H1 (cell line): ENCODE results near the gene GSTM2. TPM values are rescaled to one million over a fixed set of nuclear protein-coding genes. Genes with fewer than 3 reads are reported as not detected.

ENCODE experiments used
- CTCF ChIA-PET: fragments of 300-600 bp; sonication (Branson Sonifier 250); formaldehyde crosslinking; loops from one replicate; lab custom pipeline; 2021; ENCODE audit not compliant: partially characterized antibody; lab: Charles Lee
- POLR2A ChIA-PET: fragments of 300-600 bp; sonication (Branson Sonifier 250); formaldehyde crosslinking; loops from one replicate; lab custom pipeline; 2021; ENCODE audit warnings: inconsistent platforms; ENCODE audit not compliant: partially characterized antibody; lab: Charles Lee
- DNase-seq, 2 experiments: peaks; one replicate each; pipeline versions ENCODE4 v3.0.0 to v3.0.0-alpha.2; 2010 to 2022; ENCODE audit warnings: low spot score in 2 of 2, low read depth in 1 of 2, mixed read lengths in 1 of 2
- FAIRE-seq: peaks from 2 replicates; lab custom pipeline; 2011; peaks lifted over from hg19 to GRCh38; lab: Jason Lieb, UNC
- H2AFZ ChIP-seq: 2 replicates; pipeline ENCODE4 v1.8.1; 2012; ENCODE audit warnings: low read length, inconsistent platforms
- H2AK5ac ChIP-seq: 2 replicates; pipeline ENCODE4 v1.6.1; 2013; ENCODE audit warnings: low read depth, low read length
- H2BK120ac ChIP-seq: replicated peaks from 2 replicates; pipeline ENCODE3; 2013; ENCODE audit warnings: low read depth, low read length, inconsistent platforms
- H2BK12ac ChIP-seq: 2 replicates; pipeline ENCODE4 v1.6.1; 2013; ENCODE audit warnings: low read depth, low read length
- H2BK15ac ChIP-seq: 2 replicates; pipeline ENCODE4 v1.6.1; 2013; ENCODE audit warnings: low read length
- H2BK20ac ChIP-seq: 2 replicates; pipeline ENCODE4 v1.6.1; 2013; ENCODE audit warnings: low read length
- H2BK5ac ChIP-seq: 2 replicates; pipeline ENCODE4 v1.6.1; 2013; ENCODE audit warnings: low read depth, low read length
- H3K14ac ChIP-seq: 2 replicates; pipeline ENCODE4 v1.6.1; 2013; ENCODE audit warnings: inconsistent platforms; ENCODE audit not compliant: insufficient read length
- H3K18ac ChIP-seq: 2 replicates; pipeline ENCODE4 v1.6.1; 2013; ENCODE audit warnings: low read length; ENCODE audit errors: extremely low read depth
- H3K23ac ChIP-seq: 2 replicates; pipeline ENCODE4 v1.6.1; 2013; ENCODE audit warnings: inconsistent platforms; ENCODE audit not compliant: insufficient read length
- H3K23me2 ChIP-seq: 2 replicates; pipeline ENCODE4 v1.6.1; 2013; ENCODE audit warnings: low read depth, low read length
- H3K27ac ChIP-seq: 2 replicates; pipeline ENCODE4 v1.6.1; 2011; ENCODE audit warnings: low read depth, low read length, inconsistent platforms
- H3K27me3 ChIP-seq, 4 experiments: replicated peaks in 1 of 4; 1 replicate in 1 of 4; 2 replicates in 3 of 4; pipeline versions ENCODE4 v1.6.1 to v1.8.1; 2011 to 2013; ENCODE audit warnings: low read length in 3 of 4, mild to moderate bottlenecking in 3 of 4, inconsistent platforms in 2 of 4, mixed read lengths in 2 of 4, moderate library complexity in 1 of 4; ENCODE audit not compliant: control insufficient read depth in 3 of 4, insufficient read depth in 3 of 4; ENCODE audit errors: extremely low read depth in 1 of 4
- H3K36me3 ChIP-seq, 4 experiments: 2 replicates each; pipeline versions ENCODE4 v1.6.1 to v1.8.1; 2011 to 2013; ENCODE audit warnings: mild to moderate bottlenecking in 4 of 4, low read length in 3 of 4, moderate library complexity in 2 of 4, control low read depth in 1 of 4, inconsistent platforms in 1 of 4; ENCODE audit not compliant: insufficient read depth in 4 of 4, control insufficient read depth in 2 of 4
- H3K4ac ChIP-seq: replicated peaks from 2 replicates; pipeline ENCODE3; 2013; ENCODE audit warnings: low read length, low read depth, mixed read lengths, inconsistent platforms; ENCODE audit not compliant: insufficient read length
- H3K4me1 ChIP-seq, 4 experiments: replicated peaks in 1 of 4; 1 replicate in 1 of 4; 2 replicates in 3 of 4; pipeline versions ENCODE4 v1.6.1 to v1.8.1; 2011 to 2013; ENCODE audit warnings: low read length in 3 of 4, inconsistent platforms in 2 of 4, mixed read lengths in 1 of 4; ENCODE audit not compliant: insufficient read depth in 4 of 4, control insufficient read depth in 3 of 4
- H3K4me2 ChIP-seq, 2 experiments: 2 replicates each; pipeline versions ENCODE4 v1.6.1 to v1.8.1; 2011 to 2013; ENCODE audit warnings: low read depth in 2 of 2, low read length in 2 of 2, control low read depth in 1 of 2, inconsistent platforms in 1 of 2, mild to moderate bottlenecking in 1 of 2; ENCODE audit not compliant: insufficient read depth in 1 of 2
- H3K4me3 ChIP-seq, 4 experiments: fragments of 200-600, 300-600 bp in 1 of 4; sonication (generic), shearing (Covaris generic), sonication (Bioruptor Twin) in 1 of 4; 2 replicates each; pipeline versions ENCODE4 v1.5.1 to v1.8.1; 2011 to 2016; ENCODE audit warnings: low read length in 4 of 4, low read depth in 3 of 4, control low read depth in 2 of 4, inconsistent platforms in 2 of 4, mild to moderate bottlenecking in 2 of 4, mixed read lengths in 1 of 4, moderate library complexity in 1 of 4; ENCODE audit not compliant: insufficient read depth in 2 of 4; ENCODE audit errors: extremely low read depth in 1 of 4
- H3K56ac ChIP-seq: replicated peaks from 2 replicates; pipeline ENCODE3; 2013; ENCODE audit warnings: low read depth, mild to moderate bottlenecking, mixed read lengths, low read length, inconsistent platforms; ENCODE audit not compliant: insufficient read length
- H3K79me1 ChIP-seq: 2 replicates; pipeline ENCODE4 v1.6.1; 2013; ENCODE audit warnings: low read depth, low read length, control low read depth
- H3K79me2 ChIP-seq, 2 experiments: 2 replicates each; pipeline versions ENCODE4 v1.6.1 to v1.8.1; 2012 to 2013; ENCODE audit warnings: low read length in 2 of 2, mild to moderate bottlenecking in 2 of 2, inconsistent platforms in 1 of 2; ENCODE audit not compliant: insufficient read depth in 2 of 2, control insufficient read depth in 1 of 2
- H3K9ac ChIP-seq, 4 experiments: replicated peaks in 1 of 4; 1 replicate in 1 of 4; 2 replicates in 3 of 4; pipeline versions ENCODE4 v1.6.1 to v1.8.1; 2011 to 2013; ENCODE audit warnings: low read depth in 3 of 4, low read length in 3 of 4, control low read depth in 2 of 4, mild to moderate bottlenecking in 2 of 4, moderate library complexity in 2 of 4, inconsistent platforms in 1 of 4; ENCODE audit errors: extremely low read depth in 1 of 4
- H3K9me3 ChIP-seq, 2 experiments: 2 replicates each; pipeline versions ENCODE4 v1.6.1 to v1.8.1; 2012 to 2013; ENCODE audit warnings: mild to moderate bottlenecking in 2 of 2, moderate library complexity in 2 of 2, control low read depth in 1 of 2, inconsistent platforms in 1 of 2, low read depth in 1 of 2, low read length in 1 of 2, mixed read lengths in 1 of 2; ENCODE audit not compliant: insufficient read depth in 2 of 2
- H4K20me1 ChIP-seq, 2 experiments: replicated peaks in 1 of 2; 2 replicates each; pipeline versions ENCODE3 to v1.8.1; 2011 to 2013; ENCODE audit warnings: inconsistent platforms in 2 of 2, low read length in 2 of 2, mild to moderate bottlenecking in 1 of 2; ENCODE audit not compliant: insufficient read depth in 2 of 2, control insufficient read depth in 1 of 2
- H4K5ac ChIP-seq: 2 replicates; pipeline ENCODE4 v1.6.1; 2013; ENCODE audit warnings: low read length, low read depth, mixed read lengths, inconsistent platforms; ENCODE audit not compliant: insufficient read length
- H4K8ac ChIP-seq: 2 replicates; pipeline ENCODE4 v1.8.0; 2013; ENCODE audit warnings: mild to moderate bottlenecking, moderate library complexity, low read length, inconsistent platforms; ENCODE audit not compliant: insufficient read depth; ENCODE audit errors: extremely low read depth
- H4K91ac ChIP-seq: replicated peaks from 2 replicates; pipeline ENCODE3; 2013; ENCODE audit warnings: low read length, mixed read lengths, inconsistent platforms; ENCODE audit not compliant: insufficient read length
- CBX8 ChIP-seq: fragments of 300-800, 300-1000 bp; sonication (generic); IDR thresholded peaks from 2 replicates; pipeline ENCODE4 v1.7.1; 2016; ENCODE audit warnings: low read depth, low read length, borderline replicate concordance
- CEBPB ChIP-seq: IDR thresholded peaks from 2 replicates; pipeline ENCODE4 v1.6.1; 2012; ENCODE audit warnings: low read depth, low read length
- EGR1 ChIP-seq: IDR thresholded peaks from 2 replicates; pipeline ENCODE4 v1.6.1; 2011; ENCODE audit warnings: low read depth, low read length, borderline replicate concordance
- JUN ChIP-seq: IDR thresholded peaks from 2 replicates; pipeline ENCODE4 v1.6.1; 2011; ENCODE audit warnings: low read depth, mild to moderate bottlenecking, improper control_type of control experiment, low read length
- KDM1A ChIP-seq: fragments of 200-600, 300-600 bp; sonication (generic); IDR thresholded peaks from 2 replicates; pipeline ENCODE4 v1.7.1; 2016; ENCODE audit warnings: mild to moderate bottlenecking, low read length, borderline replicate concordance
- SP4 ChIP-seq: IDR thresholded peaks from 2 replicates; pipeline ENCODE4 v1.6.1; 2012; ENCODE audit warnings: low read length, inconsistent platforms
- TAF7 ChIP-seq: optimal IDR thresholded peaks from 2 replicates; pipeline ENCODE3; 2011; ENCODE audit warnings: low read depth, mild to moderate bottlenecking, inconsistent platforms, low read length, moderate library complexity, borderline replicate concordance
- TEAD4 ChIP-seq: IDR thresholded peaks from 2 replicates; pipeline ENCODE4 v1.6.1; 2012; ENCODE audit warnings: low read depth, low read length, inconsistent platforms, mixed read lengths
- WGBS, 2 experiments: shearing (Covaris generic) in 1 of 2; methylation state at CpG; one replicate each; pipeline versions ENCODE4 v1.1.6 to v1.1.7; 2013 to 2015; ENCODE audit warnings: low lambda C conversion rate in 2 of 2, mixed read lengths in 2 of 2, inconsistent platforms in 1 of 2, low coverage in 1 of 2, missing lambda C conversion rate in 1 of 2; ENCODE audit not compliant: insufficient replicate concordance in 2 of 2, insufficient coverage in 1 of 2, insufficient read length in 1 of 2; ENCODE audit errors: extremely low coverage in 1 of 2, missing lambda C conversion rate in 1 of 2; 5-methylcytosine and 5-hydroxymethylcytosine counted together
- polyA plus RNA-seq, 7 experiments: library from polyadenylated mRNA; depleted of rRNA in 3 of 7; stranded (reverse) in 5 of 7; unstranded in 2 of 7; fragments of >200 nt in 5 of 7; fragments of 200-250 nt in 2 of 7; gene quantifications; 1 replicate in 5 of 7; 2 replicates in 1 of 7; 4 replicates in 1 of 7; pipeline versions ENCODE4 v1.2.1 to v1.2.3, GENCODE V29; 2011 to 2013; ENCODE audit warnings: missing spikeins in 2 of 7, mixed read lengths in 2 of 7
- total RNA-seq: library from RNA; stranded (reverse); fragmentation: NEBNext Ultra II Directional; extraction: Animal tissue kit (Norgen Biotek cat#: 25700); gene quantifications from 2 replicates; pipeline ENCODE4 v1.2.1, GENCODE V29; 2021
- TF ChIP-seq, protein P1 (sequence below), 3 experiments: IDR thresholded peaks; 1 replicate in 2 of 3; 2 replicates in 1 of 3; pipeline versions ENCODE4 v1.5.1 to v1.6.1; 2011; ENCODE audit warnings: low read length in 3 of 3, mild to moderate bottlenecking in 3 of 3, inconsistent platforms in 2 of 3, low read depth in 1 of 3, moderate library complexity in 1 of 3; ENCODE audit not compliant: insufficient read depth in 1 of 3; ENCODE audit errors: control extremely low read depth in 1 of 3
- TF ChIP-seq, protein P2 (sequence below): IDR thresholded peaks from 2 replicates; pipeline ENCODE4 v1.6.1; 2012; ENCODE audit warnings: low read length, inconsistent platforms

Gene GSTM2
- total and polyA plus RNA-seq, 2 of the 8 experiments (the other 6 are each of a cell fraction or from before 2014, with no cell fraction given): 9.6 to 23.1 TPM

DNA sequence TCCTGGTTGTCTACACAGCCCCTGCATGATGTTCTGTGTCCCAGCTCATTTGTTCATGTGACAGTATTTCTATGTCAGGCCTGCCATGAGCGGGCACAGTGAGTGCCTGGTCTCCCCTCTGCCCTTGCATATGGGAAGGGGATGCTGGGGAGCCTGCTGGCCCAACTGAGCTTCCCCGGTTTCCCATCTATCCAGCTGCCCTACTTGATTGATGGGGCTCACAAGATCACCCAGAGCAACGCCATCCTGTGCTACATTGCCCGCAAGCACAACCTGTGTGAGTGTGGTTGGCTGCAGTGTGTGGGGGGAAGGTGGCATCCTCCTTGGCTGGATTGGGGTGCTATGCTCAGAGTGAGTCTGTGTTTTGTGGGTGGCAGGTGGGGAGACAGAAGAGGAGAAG, 10.5 kb upstream of the GSTM2 start:
- peaks cover 0 to 5% (median 4%) of the 10 kb centered on the region in 4 experiments; a peak in 6 of 7 replicates for H3K27me3 ChIP-seq
- no peak overlapping the region for H2AK5ac ChIP-seq
- 0 out of 7 replicates have a peak, but pooled peaks cover 0 to 3% (median 0%) of the 10 kb centered on the region in 4 experiments for H3K4me1 ChIP-seq
- H4K5ac ChIP-seq: no peak overlapping the region
- DNase-seq (no peak), FAIRE-seq (no peak)
- H3K4ac ChIP-seq: no peak overlapping the region
- no peak overlapping the region for H3K4me2 ChIP-seq
- no peak overlapping the region for H3K56ac ChIP-seq
- no peaks in the 10 kb centered on the region for H3K9me3 ChIP-seq
- no peak overlapping the region for H2BK5ac ChIP-seq
- no peak overlapping the region for H4K8ac ChIP-seq
- H3K14ac ChIP-seq: no peak overlapping the region
- WGBS, 2 experiments: 88% methylated on average over 2 of the region's 4 CpGs; no CpG with 5 or more reads in 1 of the 2 experiments
- no peak overlapping the region for H4K91ac ChIP-seq
- POLR2A ChIA-PET: interaction anchor here (1.1 kb wide), 1 partner anchor 40 kb away, joined by 3 read pairs; no protein-coding TSS in a partner anchor
- no peaks in the 10 kb centered on the region for H4K20me1 ChIP-seq
- no peak overlapping the region for H3K18ac ChIP-seq
- H2BK12ac ChIP-seq: no peak overlapping the region
- H3K27ac ChIP-seq: no peak overlapping the region
- H3K23ac ChIP-seq: no peak overlapping the region
- no peaks in the 10 kb centered on the region for H3K79me1 ChIP-seq
- no peak overlapping the region for H2BK15ac ChIP-seq
- H2BK20ac ChIP-seq: no peak overlapping the region
- H3K36me3 ChIP-seq: no peaks in the 10 kb centered on the region
- H2BK120ac ChIP-seq: no peak overlapping the region
- no peak overlapping the region for H2AFZ ChIP-seq
- CTCF ChIA-PET: interaction anchor here (0.8 to 11.8 kb wide), 7 partner anchors 17 to 327 kb away, joined by 3 to 185 read pairs (median 5); partner anchors contain the start of genes AHCYL1 and GSTM1
- H3K9ac ChIP-seq: no peak overlapping the region
- no peak overlapping the region for H3K4me3 ChIP-seq
- peaks cover 9% of the 10 kb centered on the region for H3K23me2 ChIP-seq
- H3K79me2 ChIP-seq: no peaks in the 10 kb centered on the region
- TF ChIP-seq TAF7: no peak
- no peak for TF ChIP-seq KDM1A
- no peak for TF ChIP-seq JUN
- no peak for TF ChIP-seq EGR1
- no peak for TF ChIP-seq CEBPB
- TF ChIP-seq SP4: no peak
- TF ChIP-seq TEAD4: no peak
- TF ChIP-seq, protein P1, sequence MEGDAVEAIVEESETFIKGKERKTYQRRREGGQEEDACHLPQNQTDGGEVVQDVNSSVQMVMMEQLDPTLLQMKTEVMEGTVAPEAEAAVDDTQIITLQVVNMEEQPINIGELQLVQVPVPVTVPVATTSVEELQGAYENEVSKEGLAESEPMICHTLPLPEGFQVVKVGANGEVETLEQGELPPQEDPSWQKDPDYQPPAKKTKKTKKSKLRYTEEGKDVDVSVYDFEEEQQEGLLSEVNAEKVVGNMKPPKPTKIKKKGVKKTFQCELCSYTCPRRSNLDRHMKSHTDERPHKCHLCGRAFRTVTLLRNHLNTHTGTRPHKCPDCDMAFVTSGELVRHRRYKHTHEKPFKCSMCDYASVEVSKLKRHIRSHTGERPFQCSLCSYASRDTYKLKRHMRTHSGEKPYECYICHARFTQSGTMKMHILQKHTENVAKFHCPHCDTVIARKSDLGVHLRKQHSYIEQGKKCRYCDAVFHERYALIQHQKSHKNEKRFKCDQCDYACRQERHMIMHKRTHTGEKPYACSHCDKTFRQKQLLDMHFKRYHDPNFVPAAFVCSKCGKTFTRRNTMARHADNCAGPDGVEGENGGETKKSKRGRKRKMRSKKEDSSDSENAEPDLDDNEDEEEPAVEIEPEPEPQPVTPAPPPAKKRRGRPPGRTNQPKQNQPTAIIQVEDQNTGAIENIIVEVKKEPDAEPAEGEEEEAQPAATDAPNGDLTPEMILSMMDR (IDR thresholded peaks at IDR 0.05; ENCODE audit: control extremely low read depth in 1 of 3, insufficient read depth in 1 of 3, low read depth in 1 of 3, low read length in 3 of 3): no peak
- TF ChIP-seq, protein P2, sequence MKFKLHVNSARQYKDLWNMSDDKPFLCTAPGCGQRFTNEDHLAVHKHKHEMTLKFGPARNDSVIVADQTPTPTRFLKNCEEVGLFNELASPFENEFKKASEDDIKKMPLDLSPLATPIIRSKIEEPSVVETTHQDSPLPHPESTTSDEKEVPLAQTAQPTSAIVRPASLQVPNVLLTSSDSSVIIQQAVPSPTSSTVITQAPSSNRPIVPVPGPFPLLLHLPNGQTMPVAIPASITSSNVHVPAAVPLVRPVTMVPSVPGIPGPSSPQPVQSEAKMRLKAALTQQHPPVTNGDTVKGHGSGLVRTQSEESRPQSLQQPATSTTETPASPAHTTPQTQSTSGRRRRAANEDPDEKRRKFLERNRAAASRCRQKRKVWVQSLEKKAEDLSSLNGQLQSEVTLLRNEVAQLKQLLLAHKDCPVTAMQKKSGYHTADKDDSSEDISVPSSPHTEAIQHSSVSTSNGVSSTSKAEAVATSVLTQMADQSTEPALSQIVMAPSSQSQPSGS: no peak
- no peak for TF ChIP-seq CBX8
